ENCODE data around the gene CYP2J2.
A peak's percentile ranks its signal among the peaks of the same experiment; 100 is the strongest.

Gene CYP2J2

GRCh38 chr1:59892841-59893811 lies 33.4 kb downstream of the CYP2J2 start:
- Mint-ChIP-seq H3K4me1 (peaks cover 6% of the 10 kb centered on the region), H3K36me3 (ENCODE audit: low read depth) (peaks cover 11% of the 10 kb centered on the region), H3K27ac (peak overlapping the region in 1 of 3 experiments; percentile 54), H3K27me3 (ENCODE audit: low read depth) (peaks cover 4% of the 10 kb centered on the region), H3K9me3 (peaks cover 24% of the 10 kb centered on the region), H3K4me3 (no peak overlapping the region)
- no peak for TF ChIP-seq CTCF (IDR thresholded peaks at IDR 0.05; ENCODE audit: unreplicated experiment in 3 of 3)

DNA sequence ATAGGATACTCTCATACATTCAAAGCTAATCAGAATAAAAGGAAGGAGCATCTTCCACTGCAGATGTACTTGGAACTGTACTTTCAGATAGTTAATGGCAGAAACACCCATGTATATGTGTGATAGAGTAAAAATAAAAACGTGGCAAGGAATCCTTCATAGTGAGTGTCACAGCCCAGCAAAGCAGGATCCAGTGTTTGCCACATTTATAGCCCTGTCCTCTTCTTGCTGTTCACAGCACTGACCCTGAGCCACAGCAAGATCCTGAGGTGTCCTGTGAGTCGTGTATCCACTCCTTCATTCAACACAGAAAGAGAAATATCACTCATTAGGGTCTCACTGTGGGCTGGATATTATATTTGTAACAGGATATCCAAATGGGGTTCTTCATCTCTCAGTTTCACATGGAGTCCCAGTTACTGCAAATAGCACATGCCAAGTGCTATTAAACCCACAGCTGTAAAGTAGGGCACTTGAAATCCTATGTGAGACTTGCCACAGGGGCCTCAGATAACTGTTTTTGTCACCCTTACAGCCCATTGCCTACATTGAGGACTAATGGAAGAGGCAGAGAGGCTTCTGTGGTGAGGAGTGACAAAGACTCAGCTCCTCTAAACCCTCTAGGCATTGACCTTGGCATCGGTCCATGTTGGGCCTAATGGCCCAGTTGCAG lies 41.3 kb downstream of the CYP2J2 start:
- Mint-ChIP-seq H3K4me3 (no peak overlapping the region), H3K27me3 (ENCODE audit: low read depth) (no peaks in the 10 kb centered on the region), H3K27ac (no peak overlapping the region), H3K4me1 (peaks cover 6% of the 10 kb centered on the region), H3K9me3 (peaks cover 22% of the 10 kb centered on the region), H3K36me3 (ENCODE audit: low read depth) (peaks cover 11% of the 10 kb centered on the region)
- no peak for TF ChIP-seq CTCF (IDR thresholded peaks at IDR 0.05; ENCODE audit: unreplicated experiment in 3 of 3)

DNA sequence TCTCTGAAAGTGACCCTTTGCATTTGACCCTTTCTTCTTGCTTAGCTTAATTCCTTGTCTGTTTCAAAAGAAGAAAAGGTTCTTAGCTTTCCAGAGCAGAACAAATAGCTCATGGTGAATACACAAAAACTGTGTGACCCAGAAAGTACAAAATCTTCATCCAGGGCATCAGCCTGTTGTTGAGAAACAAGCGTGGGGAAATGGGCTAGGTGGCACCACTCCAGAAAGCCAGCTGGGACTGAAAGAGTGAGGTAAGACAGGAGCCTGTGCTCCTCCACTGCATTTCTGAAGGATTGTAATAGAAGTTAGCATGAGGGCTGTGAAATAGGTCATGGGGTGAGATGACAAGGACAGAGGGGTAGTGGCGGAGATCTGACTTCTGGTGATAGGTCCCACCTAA lies 45.8 kb downstream of the CYP2J2 start:
- no peak overlapping the region for H3K27ac Mint-ChIP-seq
- H3K4me1 Mint-ChIP-seq = peaks cover 2% of the 10 kb centered on the region
- peaks cover 7% of the 10 kb centered on the region for H3K36me3 Mint-ChIP-seq (ENCODE audit: low read depth)
- peaks cover 6% of the 10 kb centered on the region for H3K9me3 Mint-ChIP-seq
- no peak for TF ChIP-seq CTCF (IDR thresholded peaks at IDR 0.05; ENCODE audit: unreplicated experiment in 3 of 3)
- H3K4me3 Mint-ChIP-seq = no peak overlapping the region
- H3K27me3 Mint-ChIP-seq (ENCODE audit: low read depth) = no peaks in the 10 kb centered on the region

GRCh38 chr1:59879996-59880505 lies 46.5 kb downstream of the CYP2J2 start:
- Mint-ChIP-seq H3K27me3 (ENCODE audit: low read depth) (no peaks in the 10 kb centered on the region), H3K4me1 (no peaks in the 10 kb centered on the region), H3K36me3 (ENCODE audit: low read depth) (peaks cover 7% of the 10 kb centered on the region), H3K27ac (no peak overlapping the region), H3K4me3 (no peak overlapping the region), H3K9me3 (peaks cover 6% of the 10 kb centered on the region)
- no peak for TF ChIP-seq CTCF (IDR thresholded peaks at IDR 0.05; ENCODE audit: unreplicated experiment in 3 of 3)

- no peak overlapping the region for H3K27ac Mint-ChIP-seq
- H3K4me3 Mint-ChIP-seq = no peak overlapping the region
- TF ChIP-seq CTCF (IDR thresholded peaks at IDR 0.05; ENCODE audit: unreplicated experiment in 3 of 3) = peak; percentile 55 to 62 (median 55)
- H3K4me1 Mint-ChIP-seq = no peaks in the 10 kb centered on the region
- peaks cover 6% of the 10 kb centered on the region for H3K9me3 Mint-ChIP-seq
- no peaks in the 10 kb centered on the region for H3K27me3 Mint-ChIP-seq (ENCODE audit: low read depth)
- peaks cover 7% of the 10 kb centered on the region for H3K36me3 Mint-ChIP-seq (ENCODE audit: low read depth)
These were observed 47.0 kb downstream of the CYP2J2 start for GRCh38 chr1:59879574-59879973.

All from nephron (organoid).